ENCODE measurements around the gene GPR137B.

The GPR137B gene

GRCh38 chr1:236141447-236142252 is 689 bp upstream of the GPR137B start:
- in situ Hi-C loops (cut with MboI; ENCODE audit: low sequenced_read_pairs), result no loop called here

- in situ Hi-C loops (cut with MboI; ENCODE audit: low sequenced_read_pairs), result no loop called here
These were observed 987 bp downstream of the GPR137B start for GRCh38 chr1:236143104-236143948.

GRCh38 chr1:236144033-236144432 is 1.7 kb downstream of the GPR137B start:
- in situ Hi-C loops (cut with MboI; ENCODE audit: low sequenced_read_pairs), result no loop called here

- in situ Hi-C loops (cut with MboI; ENCODE audit: low sequenced_read_pairs), result no loop called here
These were observed 2.3 kb downstream of the GPR137B start for GRCh38 chr1:236144446-236145150.

- in situ Hi-C loops (cut with MboI; ENCODE audit: low sequenced_read_pairs), result no loop called here
These were observed 4.7 kb downstream of the GPR137B start for GRCh38 chr1:236147068-236147467.

- in situ Hi-C loops (cut with MboI; ENCODE audit: low sequenced_read_pairs), result no loop called here
These were observed 5.5 kb downstream of the GPR137B start for GRCh38 chr1:236147521-236148469.

- in situ Hi-C loops (cut with MboI; ENCODE audit: low sequenced_read_pairs), result no loop called here
These were observed 6.1 kb downstream of the GPR137B start for GRCh38 chr1:236148470-236148845.

GRCh38 chr1:236149003-236149595 is 6.8 kb downstream of the GPR137B start:
- in situ Hi-C loops (cut with MboI; ENCODE audit: low sequenced_read_pairs), result no loop called here

GRCh38 chr1:236149696-236150228 is 7.4 kb downstream of the GPR137B start:
- in situ Hi-C loops (cut with MboI; ENCODE audit: low sequenced_read_pairs), result no loop called here

- in situ Hi-C loops (cut with MboI; ENCODE audit: low sequenced_read_pairs), result no loop called here
These were observed 8.1 kb downstream of the GPR137B start for GRCh38 chr1:236150311-236150955.

- in situ Hi-C loops (cut with MboI; ENCODE audit: low sequenced_read_pairs), result no loop called here
These were observed 8.6 kb downstream of the GPR137B start for GRCh38 chr1:236150986-236151385.

GRCh38 chr1:236151739-236152424 is 9.5 kb downstream of the GPR137B start:
- in situ Hi-C loops (cut with MboI; ENCODE audit: low sequenced_read_pairs), result no loop called here

- in situ Hi-C loops (cut with MboI; ENCODE audit: low sequenced_read_pairs), result no loop called here
These were observed 11.8 kb downstream of the GPR137B start for GRCh38 chr1:236154126-236154525.

GRCh38 chr1:236154671-236155398 is 12.5 kb downstream of the GPR137B start:
- in situ Hi-C loops (cut with MboI; ENCODE audit: low sequenced_read_pairs), result no loop called here

GRCh38 chr1:236155399-236155767 is 13.0 kb downstream of the GPR137B start:
- in situ Hi-C loops (cut with MboI; ENCODE audit: low sequenced_read_pairs), result no loop called here

- in situ Hi-C loops (cut with MboI; ENCODE audit: low sequenced_read_pairs), result no loop called here
These were observed 13.6 kb downstream of the GPR137B start for GRCh38 chr1:236155841-236156503.

- in situ Hi-C loops (cut with MboI; ENCODE audit: low sequenced_read_pairs), result no loop called here
These were observed 14.3 kb downstream of the GPR137B start for GRCh38 chr1:236156512-236157208.

Measured in HL-60/S4 treated with retinoic acid at 250 ng/mL for 4 days and 3 days (cell line).